PFSK-1 (cell line): ENCODE results near the gene DSTYK.

ENCODE experiments used
- FOXP2 ChIP-seq: optimal IDR thresholded peaks from 2 replicates; pipeline ENCODE3; 2011; ENCODE audit warnings: borderline replicate concordance, control low read depth, inconsistent platforms; ENCODE audit not compliant: insufficient read depth; ENCODE audit errors: extremely low read length, extremely low read depth
- REST ChIP-seq, 2 experiments: IDR thresholded peaks; 2 replicates each; pipeline versions ENCODE4 v1.6.1 to v1.8.0; 2011 to 2012; ENCODE audit warnings: low read depth in 2 of 2, low read length in 2 of 2, control low read depth in 1 of 2, inconsistent platforms in 1 of 2, mild to moderate bottlenecking in 1 of 2, moderate library complexity in 1 of 2; ENCODE audit not compliant: insufficient read depth in 1 of 2
- TAF1 ChIP-seq: IDR thresholded peaks from 2 replicates; pipeline ENCODE4 v1.6.1; 2012; ENCODE audit warnings: low read length, control low read depth, borderline replicate concordance; ENCODE audit not compliant: insufficient read depth

GRCh38 chr1:205199931-205200299, 11.6 kb downstream of the DSTYK start:
- TF ChIP-seq FOXP2 (no peak), REST (IDR thresholded peaks at IDR 0.05; ENCODE audit: insufficient read depth in 1 of 2, low read depth in 2 of 2, low read length in 2 of 2) (no peak), TAF1 (no peak)
